HCT116 (cell line): Measurements from ENCODE around the gene SLC38A9. TPM values are rescaled to one million over a fixed set of nuclear protein-coding genes. Genes with fewer than 3 reads are reported as not detected.

Experiments
- ATAC-seq: fragments of 200-7000 bp; cut with Tn5 transposase; 2 replicates; pipeline ENCODE4 v1.9.1; 2020; ENCODE audit warnings: mild to moderate bottlenecking, moderate library complexity
- BruUV-seq: library from RNA; stranded (reverse); fragments of 400-500 nt; replicated peaks from 2 replicates; lab custom pipeline; 2021; lab: Mats Ljungman, UMichigan
- CTCF ChIA-PET: fragments of 300-600 bp; sonication (Branson Sonifier 250); formaldehyde crosslinking; loops from one replicate; lab custom pipeline; 2021; ENCODE audit warnings: antibody characterized with exemption; lab: Charles Lee
- POLR2A ChIA-PET: fragments of 300-600, 350-600 bp; sonication (Branson Sonifier 250); formaldehyde crosslinking; loops from one replicate; lab custom pipeline; 2021; ENCODE audit warnings: antibody characterized with exemption; lab: Charles Lee
- RAD21 ChIA-PET, 2 experiments: fragments of 300-600 bp; sonication (Branson Sonifier 250); formaldehyde crosslinking; loops; one replicate each; lab custom pipeline; 2023; ENCODE audit warnings: low total read pairs in 2 of 2; ENCODE audit not compliant: uncharacterized antibody in 2 of 2, unreplicated experiment in 2 of 2, low non-redundant PET in 1 of 2; lab: Charles Lee
- DNase-seq: peaks from one replicate; pipeline ENCODE4 v3.0.0-alpha.2; 2010; ENCODE audit warnings: low read depth, low spot score
- H2AFZ ChIP-seq: fragments of 200-600 bp; shearing (Covaris generic), sonication (generic); 2 replicates; pipeline ENCODE4 v1.6.1; 2017; ENCODE audit warnings: low read depth, mixed run types, mixed read lengths, antibody characterized with exemption, low read length; ENCODE audit not compliant: poor library complexity, severe bottlenecking
- H3K27ac ChIP-seq: 2 replicates; pipeline ENCODE4 v1.5.1; 2012; ENCODE audit warnings: low read depth, low read length
- H3K27me3 ChIP-seq: fragments of 200-600 bp; sonication (generic); 2 replicates; pipeline ENCODE4 v1.6.1; 2016; ENCODE audit warnings: mixed run types, low read length, mixed read lengths; ENCODE audit not compliant: insufficient read depth
- H3K36me3 ChIP-seq, 2 experiments: fragments of 200-500 bp in 1 of 2; fragments of 200-600 bp in 1 of 2; sonication (Bioruptor generic) in 1 of 2; sonication (generic) in 1 of 2; 2 replicates each; pipeline versions ENCODE4 v1.5.1 to v1.6.1; 2014 to 2016; ENCODE audit warnings: low read length in 2 of 2, inconsistent platforms in 1 of 2, mixed read lengths in 1 of 2, mixed run types in 1 of 2; ENCODE audit not compliant: insufficient read depth in 2 of 2, control insufficient read depth in 1 of 2
- H3K4me1 ChIP-seq, 2 experiments: fragments of 200-600 bp in 1 of 2; sonication (generic) in 1 of 2; 2 replicates each; pipeline versions ENCODE4 v1.5.1 to v1.6.1; 2012 to 2017; ENCODE audit warnings: low read length in 2 of 2, inconsistent platforms in 1 of 2, mild to moderate bottlenecking in 1 of 2, mixed read lengths in 1 of 2, mixed run types in 1 of 2, moderate library complexity in 1 of 2; ENCODE audit not compliant: insufficient read depth in 2 of 2, control insufficient read depth in 1 of 2
- H3K4me2 ChIP-seq: fragments of 200-600 bp; sonication (generic); 2 replicates; pipeline ENCODE4 v1.6.1; 2017; ENCODE audit warnings: mixed run types, low read length, mixed read lengths
- H3K4me3 ChIP-seq, 2 experiments: fragments of 200-600 bp in 1 of 2; sonication (generic) in 1 of 2; replicated peaks in 1 of 2; 2 replicates each; pipeline ENCODE4 v1.5.1; 2011 to 2016; ENCODE audit warnings: low read length in 2 of 2, control low read depth in 1 of 2, low read depth in 1 of 2, mild to moderate bottlenecking in 1 of 2, mixed read lengths in 1 of 2, mixed run types in 1 of 2
- H3K79me2 ChIP-seq: fragments of 200-600 bp; sonication (generic); 2 replicates; pipeline ENCODE4 v1.6.1; 2017; ENCODE audit warnings: mild to moderate bottlenecking, mixed run types, low read length, moderate library complexity, mixed read lengths; ENCODE audit not compliant: insufficient read depth
- H3K9ac ChIP-seq: fragments of 200-600 bp; sonication (generic); 2 replicates; pipeline ENCODE4 v1.6.1; 2016; ENCODE audit warnings: low read length, mixed read lengths
- H3K9me2 ChIP-seq: fragments of 200-600 bp; sonication (generic), shearing (Covaris generic); 2 replicates; pipeline ENCODE4 v1.6.1; 2017; ENCODE audit warnings: mixed run types, mild to moderate bottlenecking, moderate library complexity; ENCODE audit not compliant: insufficient read depth
- H3K9me3 ChIP-seq, 2 experiments: fragments of 200-500 bp in 1 of 2; fragments of 200-600 bp in 1 of 2; sonication (Bioruptor generic) in 1 of 2; sonication (generic) in 1 of 2; 2 replicates each; pipeline ENCODE4 v1.6.1; 2014 to 2017; ENCODE audit warnings: low read length in 2 of 2, mixed read lengths in 2 of 2, inconsistent platforms in 1 of 2, low read depth in 1 of 2, mild to moderate bottlenecking in 1 of 2, mixed run types in 1 of 2, moderate library complexity in 1 of 2; ENCODE audit not compliant: control insufficient read depth in 1 of 2, insufficient read depth in 1 of 2
- H4K20me1 ChIP-seq: fragments of 200-600 bp; sonication (generic), shearing (Covaris generic); 2 replicates; pipeline ENCODE4 v1.6.1; 2017; ENCODE audit warnings: mixed run types, mild to moderate bottlenecking, moderate library complexity; ENCODE audit not compliant: insufficient read depth
- CEBPB ChIP-seq: IDR thresholded peaks from 2 replicates; pipeline ENCODE4 v1.6.1; 2012; ENCODE audit warnings: low read depth
- CTCF ChIP-seq, 3 experiments: fragments of 200-600 bp in 1 of 3; sonication (generic) in 1 of 3; IDR thresholded peaks in 2 of 3; conservative IDR thresholded peaks in 1 of 3; 2 replicates each; pipeline ENCODE4 v1.5.1; 2012 to 2017; ENCODE audit warnings: low read depth in 2 of 3, low read length in 2 of 3, antibody characterized with exemption in 1 of 3, borderline replicate concordance in 1 of 3, control low read depth in 1 of 3, mild to moderate bottlenecking in 1 of 3, mixed read lengths in 1 of 3, mixed run types in 1 of 3, moderate library complexity in 1 of 3; ENCODE audit not compliant: insufficient read depth in 1 of 3
- EGR1 ChIP-seq: IDR thresholded peaks from 2 replicates; pipeline ENCODE4 v1.6.1; 2012; ENCODE audit warnings: low read depth
- FOSL1 ChIP-seq: IDR thresholded peaks from 2 replicates; pipeline ENCODE4 v1.6.1; 2012; ENCODE audit warnings: low read depth
- JUND ChIP-seq: IDR thresholded peaks from 2 replicates; pipeline ENCODE4 v1.6.1; 2012
- MAX ChIP-seq: IDR thresholded peaks from 2 replicates; pipeline ENCODE4 v1.6.1; 2012
- RAD21 ChIP-seq: IDR thresholded peaks from 2 replicates; pipeline ENCODE4 v1.6.1; 2012; ENCODE audit warnings: low read depth, mild to moderate bottlenecking
- SIN3A ChIP-seq: IDR thresholded peaks from 2 replicates; pipeline ENCODE4 v1.6.1; 2012; ENCODE audit warnings: low read depth
- SP1 ChIP-seq: IDR thresholded peaks from 2 replicates; pipeline ENCODE4 v1.6.1; 2012; ENCODE audit warnings: low read depth
- TCF7L2 ChIP-seq: IDR thresholded peaks from 2 replicates; pipeline ENCODE4 v1.7.0; 2011; ENCODE audit warnings: borderline replicate concordance, inconsistent platforms; ENCODE audit not compliant: insufficient read depth, insufficient read length; ENCODE audit errors: extremely low read depth
- YY1 ChIP-seq: IDR thresholded peaks from 2 replicates; pipeline ENCODE4 v1.6.1; 2011; ENCODE audit warnings: low read length, low read depth, moderate library complexity, mild to moderate bottlenecking; ENCODE audit not compliant: insufficient replicate concordance; ENCODE audit errors: extremely low read depth
- intact Hi-C: fragments of 100-400 bp; cut with micrococcal nuclease; formaldehyde crosslinking; loops from 2 replicates; pipeline ENCODE4 v1.10.0; 2022
- total RNA-seq: library from RNA; stranded (reverse); gene quantifications from one replicate; pipeline ENCODE4 v1.2.1, GENCODE V29; 2021; ENCODE audit not compliant: unreplicated experiment
- TF ChIP-seq, protein P1 (sequence below): IDR thresholded peaks from 2 replicates; pipeline ENCODE4 v1.6.1; 2011; ENCODE audit warnings: mild to moderate bottlenecking, low read length, moderate library complexity; ENCODE audit not compliant: insufficient replicate concordance; ENCODE audit errors: extremely low read depth

Gene SLC38A9
- total RNA-seq, 1 experiment from 2014 or later, result 12.6 TPM

GRCh38 chr5:55599148-55600050, 112.7 kb downstream of the SLC38A9 start (continued):
- TF ChIP-seq, protein P1, sequence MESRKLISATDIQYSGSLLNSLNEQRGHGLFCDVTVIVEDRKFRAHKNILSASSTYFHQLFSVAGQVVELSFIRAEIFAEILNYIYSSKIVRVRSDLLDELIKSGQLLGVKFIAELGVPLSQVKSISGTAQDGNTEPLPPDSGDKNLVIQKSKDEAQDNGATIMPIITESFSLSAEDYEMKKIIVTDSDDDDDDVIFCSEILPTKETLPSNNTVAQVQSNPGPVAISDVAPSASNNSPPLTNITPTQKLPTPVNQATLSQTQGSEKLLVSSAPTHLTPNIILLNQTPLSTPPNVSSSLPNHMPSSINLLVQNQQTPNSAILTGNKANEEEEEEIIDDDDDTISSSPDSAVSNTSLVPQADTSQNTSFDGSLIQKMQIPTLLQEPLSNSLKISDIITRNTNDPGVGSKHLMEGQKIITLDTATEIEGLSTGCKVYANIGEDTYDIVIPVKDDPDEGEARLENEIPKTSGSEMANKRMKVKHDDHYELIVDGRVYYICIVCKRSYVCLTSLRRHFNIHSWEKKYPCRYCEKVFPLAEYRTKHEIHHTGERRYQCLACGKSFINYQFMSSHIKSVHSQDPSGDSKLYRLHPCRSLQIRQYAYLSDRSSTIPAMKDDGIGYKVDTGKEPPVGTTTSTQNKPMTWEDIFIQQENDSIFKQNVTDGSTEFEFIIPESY, result no peak
- TF ChIP-seq CEBPB (no peak), SP1 (no peak)

GRCh38 chr5:55597014-55597981, 114.8 kb downstream of the SLC38A9 start:
- no TSS peak for BruUV-seq
- Histone ChIP-seq H3K27ac (peak overlapping the region; percentile 50; the same call in 1 of the 2 replicates), H3K27me3 (no peaks in the 10 kb centered on the region), H3K4me3 (no peak overlapping the region), H3K9ac (peak overlapping the region; percentile 28; the same call in 1 of the 2 replicates), H3K4me1 (peaks cover 36 to 45% of the 10 kb centered on the region in 2 experiments), H3K9me2 (no peaks in the 10 kb centered on the region), H3K4me2 (peak overlapping the region; percentile 42), H4K20me1 (no peaks in the 10 kb centered on the region), H3K79me2 (no peaks in the 10 kb centered on the region), H3K36me3 (no peaks in the 10 kb centered on the region), H3K9me3 (no peaks in the 10 kb centered on the region), H2AFZ (peak overlapping the region; percentile 89)
- RAD21 ChIA-PET, result no interaction called here
- DNase-seq (peak; percentile 54), ATAC-seq (peak; percentile 27; the same call in 1 of the 2 replicates)
- CTCF ChIA-PET, result no interaction called here
- POLR2A ChIA-PET, result no interaction called here
- TF ChIP-seq SIN3A (no peak), CEBPB (no peak), YY1 (no peak), EGR1 (no peak), FOSL1 (peak; percentile 67), CTCF (IDR thresholded peaks at IDR 0.05 in 2 of 3, conservative IDR thresholded peaks at IDR 0.05 in 1 of 3; ENCODE audit: borderline replicate concordance in 1 of 3, insufficient read depth in 1 of 3, low read depth in 2 of 3, low read length in 2 of 3) (no peak), RAD21 (no peak), JUND (peak; percentile 47), TCF7L2 (no peak), MAX (peak; percentile 50; the same call in 1 of the 2 replicates)
- TF ChIP-seq, protein P1, result no peak
- intact Hi-C loops, result no loop called here
